Measurements from ENCODE around the gene ERRFI1. TPM values are rescaled to one million over a fixed set of nuclear protein-coding genes. Genes with fewer than 3 reads are reported as not detected.

The ERRFI1 gene
- total RNA-seq, 2 experiments from 2014 or later: 1.6 to 2.2 TPM

DNA sequence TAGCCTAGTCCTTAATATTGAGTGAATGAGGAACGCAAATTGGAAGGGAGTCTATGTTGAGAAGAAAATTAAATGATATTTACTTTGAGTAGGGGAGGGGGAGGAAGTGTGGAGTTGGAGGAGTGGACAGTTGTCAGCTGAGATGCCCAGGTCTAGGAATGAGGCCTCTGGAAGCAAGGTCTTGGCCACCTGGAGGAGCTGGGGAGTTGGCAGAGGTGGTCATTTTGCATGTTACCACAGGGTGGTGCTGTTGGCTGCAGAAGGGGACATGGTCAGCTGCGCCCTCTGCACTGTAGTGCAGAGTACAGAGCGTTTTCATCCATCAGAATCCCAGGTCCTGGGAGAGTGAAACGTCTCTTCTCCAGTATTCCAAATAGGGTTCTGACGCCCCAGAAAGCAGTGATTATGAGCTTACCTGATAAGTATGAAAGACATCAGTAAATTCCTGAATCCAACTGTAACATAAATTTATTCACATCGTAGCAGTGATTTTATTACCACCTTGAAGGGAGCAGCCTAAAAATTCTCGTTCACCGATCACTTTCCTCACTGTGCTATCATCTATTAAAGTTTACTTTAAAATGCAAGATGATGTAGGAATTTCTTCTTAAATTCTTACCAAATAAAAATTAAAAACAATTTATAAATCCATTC is 50.8 kb downstream of the ERRFI1 start:
- ChIA-PET CTCF (interaction anchor here (0.6 to 3.1 kb wide), 32 partner anchors 9 to 710 kb away, joined by 3 to 35 read pairs (median 4); partner anchors contain the start of genes PARK7 and TNFRSF9), POLR2A (interaction anchor here (0.7 to 1.9 kb wide), 4 partner anchors 11 to 887 kb away, joined by 3 to 4 read pairs (median 4); no protein-coding TSS in a partner anchor)
- ATAC-seq: peak; percentile 95
- Mint-ChIP-seq H3K4me1 (ENCODE audit: low read depth) (peaks cover 16% of the 10 kb centered on the region), H3K36me3 (ENCODE audit: low read depth) (peaks cover 55% of the 10 kb centered on the region), H3K9me3 (no peaks in the 10 kb centered on the region), H3K27me3 (no peaks in the 10 kb centered on the region), H3K4me3 (no peak overlapping the region), H3K27ac (peak overlapping the region; percentile 35)
- intact Hi-C loops (cut with micrococcal nuclease): no loop called here
- TF ChIP-seq, protein P1, sequence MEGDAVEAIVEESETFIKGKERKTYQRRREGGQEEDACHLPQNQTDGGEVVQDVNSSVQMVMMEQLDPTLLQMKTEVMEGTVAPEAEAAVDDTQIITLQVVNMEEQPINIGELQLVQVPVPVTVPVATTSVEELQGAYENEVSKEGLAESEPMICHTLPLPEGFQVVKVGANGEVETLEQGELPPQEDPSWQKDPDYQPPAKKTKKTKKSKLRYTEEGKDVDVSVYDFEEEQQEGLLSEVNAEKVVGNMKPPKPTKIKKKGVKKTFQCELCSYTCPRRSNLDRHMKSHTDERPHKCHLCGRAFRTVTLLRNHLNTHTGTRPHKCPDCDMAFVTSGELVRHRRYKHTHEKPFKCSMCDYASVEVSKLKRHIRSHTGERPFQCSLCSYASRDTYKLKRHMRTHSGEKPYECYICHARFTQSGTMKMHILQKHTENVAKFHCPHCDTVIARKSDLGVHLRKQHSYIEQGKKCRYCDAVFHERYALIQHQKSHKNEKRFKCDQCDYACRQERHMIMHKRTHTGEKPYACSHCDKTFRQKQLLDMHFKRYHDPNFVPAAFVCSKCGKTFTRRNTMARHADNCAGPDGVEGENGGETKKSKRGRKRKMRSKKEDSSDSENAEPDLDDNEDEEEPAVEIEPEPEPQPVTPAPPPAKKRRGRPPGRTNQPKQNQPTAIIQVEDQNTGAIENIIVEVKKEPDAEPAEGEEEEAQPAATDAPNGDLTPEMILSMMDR (IDR thresholded peaks at IDR 0.05): peak; percentile 77
- DNase-seq: peak; percentile 59

DNA sequence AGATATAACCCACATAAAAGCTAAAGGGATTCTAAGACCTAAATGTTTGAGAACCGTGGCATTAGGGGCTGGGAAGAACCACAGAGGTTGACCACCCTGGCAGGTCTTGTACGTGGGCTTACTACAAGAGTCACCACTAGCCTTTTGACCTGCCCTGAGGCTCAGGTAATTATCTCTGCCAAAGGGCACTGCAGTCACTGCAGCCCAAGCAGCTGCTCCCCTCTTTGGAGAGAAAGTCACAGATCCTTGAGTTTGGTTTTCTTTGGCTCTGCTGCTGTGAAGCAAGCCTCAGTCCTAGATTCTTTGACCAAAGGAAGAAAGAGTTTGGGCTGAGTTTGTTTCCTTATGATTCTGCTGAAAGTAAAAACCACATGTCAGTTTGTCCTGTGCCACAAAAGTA is 53.0 kb downstream of the ERRFI1 start:
- H3K4me3 Mint-ChIP-seq: no peak overlapping the region
- ATAC-seq (no peak), DNase-seq (no peak)
- ChIA-PET POLR2A (interaction anchor here (1.3 kb wide), 1 partner anchor 30 kb away, joined by 4 read pairs; no protein-coding TSS in a partner anchor), CTCF (interaction anchor here (1.1 to 3.1 kb wide), 4 partner anchors 10 to 42 kb away, joined by 3 to 12 read pairs (median 6); no protein-coding TSS in a partner anchor)
- intact Hi-C loops (cut with micrococcal nuclease): no loop called here
- H3K27me3 Mint-ChIP-seq: no peaks in the 10 kb centered on the region
- H3K4me1 Mint-ChIP-seq (ENCODE audit: low read depth): peaks cover 10% of the 10 kb centered on the region
- H3K36me3 Mint-ChIP-seq (ENCODE audit: low read depth): peaks cover 57% of the 10 kb centered on the region
- TF ChIP-seq, protein P1 (IDR thresholded peaks at IDR 0.05): no peak
- H3K27ac Mint-ChIP-seq: no peak overlapping the region
- H3K9me3 Mint-ChIP-seq: no peaks in the 10 kb centered on the region

DNA sequence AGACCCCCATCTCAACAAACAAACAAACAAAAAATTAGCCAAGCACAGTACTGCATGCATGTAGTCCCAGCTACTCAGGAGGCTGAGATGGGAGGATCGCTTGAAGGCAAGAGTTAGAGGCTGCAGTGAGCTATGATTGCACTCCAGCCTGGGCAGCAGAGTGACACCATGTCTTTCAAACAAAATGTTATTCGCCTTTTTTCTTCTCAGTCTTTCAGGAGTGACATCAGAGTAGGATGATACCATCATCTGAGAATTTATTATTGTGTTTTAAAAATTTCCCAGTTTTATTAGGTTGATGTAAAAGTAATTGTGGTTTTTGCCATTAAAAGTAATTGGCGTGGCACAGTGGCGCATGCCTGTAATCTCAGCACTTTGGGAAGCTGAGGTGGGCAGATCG is 53.8 kb downstream of the ERRFI1 start:
- no peak for DNase-seq
- H3K9me3 Mint-ChIP-seq: no peaks in the 10 kb centered on the region
- ChIA-PET POLR2A (no interaction called here), CTCF (interaction anchor here (1.1 to 1.6 kb wide), 2 partner anchors 11 to 43 kb away, joined by 5 to 6 read pairs; no protein-coding TSS in a partner anchor)
- TF ChIP-seq, protein P1 (IDR thresholded peaks at IDR 0.05): no peak
- ATAC-seq: no peak
- intact Hi-C loops (cut with micrococcal nuclease): no loop called here
- H3K4me3 Mint-ChIP-seq: no peak overlapping the region
- peaks cover 58% of the 10 kb centered on the region for H3K36me3 Mint-ChIP-seq (ENCODE audit: low read depth)
- H3K4me1 Mint-ChIP-seq (ENCODE audit: low read depth): peaks cover 14% of the 10 kb centered on the region
- H3K27ac Mint-ChIP-seq: no peak overlapping the region
- H3K27me3 Mint-ChIP-seq: no peaks in the 10 kb centered on the region

DNA sequence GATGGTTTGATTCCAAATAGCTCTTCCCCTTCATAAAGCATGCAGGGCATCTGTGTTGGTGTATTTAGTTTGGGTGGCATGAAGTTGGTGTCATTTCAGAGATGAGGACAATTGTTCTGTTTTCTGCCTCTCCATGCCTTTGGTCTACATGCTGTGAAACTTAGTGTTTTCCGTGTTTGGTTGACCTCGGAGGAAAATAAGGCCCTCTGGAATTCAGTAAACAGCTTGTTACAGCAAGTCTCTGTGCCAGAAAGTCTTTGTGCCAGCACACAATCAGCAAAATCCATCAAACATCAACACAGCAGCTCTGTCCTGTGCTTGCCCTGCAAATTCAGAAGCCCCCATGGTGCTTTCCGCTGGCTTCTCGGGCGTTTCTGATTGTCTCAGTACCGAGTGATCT is 55.1 kb downstream of the ERRFI1 start:
- intact Hi-C loops (cut with micrococcal nuclease): no loop called here
- no peak for DNase-seq
- no peak overlapping the region for H3K4me3 Mint-ChIP-seq
- no peak overlapping the region for H3K27ac Mint-ChIP-seq
- ATAC-seq: no peak
- TF ChIP-seq, protein P1 (IDR thresholded peaks at IDR 0.05): no peak
- peaks cover 26% of the 10 kb centered on the region for H3K4me1 Mint-ChIP-seq (ENCODE audit: low read depth)
- no peaks in the 10 kb centered on the region for H3K9me3 Mint-ChIP-seq
- ChIA-PET POLR2A (interaction anchor here (0.8 to 1.2 kb wide), 3 partner anchors 10 to 42 kb away, joined by 3 read pairs; no protein-coding TSS in a partner anchor), CTCF (interaction anchor here (1.8 kb wide), 1 partner anchor 44 kb away, joined by 5 read pairs; no protein-coding TSS in a partner anchor)
- H3K27me3 Mint-ChIP-seq: no peaks in the 10 kb centered on the region
- H3K36me3 Mint-ChIP-seq (ENCODE audit: low read depth): peaks cover 63% of the 10 kb centered on the region

DNA sequence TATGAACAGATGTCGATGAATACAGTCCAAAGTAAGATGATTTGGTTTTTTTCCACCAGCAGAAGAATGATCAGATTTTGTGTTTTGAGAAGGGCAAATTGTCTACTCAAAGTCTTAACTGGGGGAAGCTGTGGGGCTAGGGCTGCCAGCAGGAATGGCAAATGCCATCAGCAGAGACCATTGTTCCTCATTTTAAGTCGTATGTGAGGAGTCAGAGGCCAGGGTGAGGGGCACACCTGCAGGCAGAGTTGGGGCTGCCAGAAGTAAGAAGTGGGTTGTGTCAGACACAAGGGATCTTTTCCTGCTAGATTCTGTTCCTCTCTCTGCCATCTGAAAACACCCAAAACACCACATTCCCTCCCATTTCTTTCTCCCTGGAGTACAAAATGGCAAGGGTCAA is 55.9 kb downstream of the ERRFI1 start:
- Mint-ChIP-seq H3K27me3 (no peaks in the 10 kb centered on the region), H3K9me3 (no peaks in the 10 kb centered on the region), H3K4me3 (no peak overlapping the region), H3K36me3 (ENCODE audit: low read depth) (peaks cover 65% of the 10 kb centered on the region), H3K4me1 (ENCODE audit: low read depth) (peaks cover 31% of the 10 kb centered on the region), H3K27ac (peak overlapping the region; percentile 61)
- ATAC-seq (no peak), DNase-seq (no peak)
- intact Hi-C loops (cut with micrococcal nuclease): no loop called here
- TF ChIP-seq, protein P1 (IDR thresholded peaks at IDR 0.05): no peak
- POLR2A ChIA-PET: interaction anchor here (0.6 to 1.2 kb wide), 3 partner anchors 11 to 88 kb away, joined by 3 read pairs; no protein-coding TSS in a partner anchor
- CTCF ChIA-PET: interaction anchor here (1.8 kb wide), 1 partner anchor 45 kb away, joined by 5 read pairs; no protein-coding TSS in a partner anchor
